ENCODE results near the gene SDC4.

DNA sequence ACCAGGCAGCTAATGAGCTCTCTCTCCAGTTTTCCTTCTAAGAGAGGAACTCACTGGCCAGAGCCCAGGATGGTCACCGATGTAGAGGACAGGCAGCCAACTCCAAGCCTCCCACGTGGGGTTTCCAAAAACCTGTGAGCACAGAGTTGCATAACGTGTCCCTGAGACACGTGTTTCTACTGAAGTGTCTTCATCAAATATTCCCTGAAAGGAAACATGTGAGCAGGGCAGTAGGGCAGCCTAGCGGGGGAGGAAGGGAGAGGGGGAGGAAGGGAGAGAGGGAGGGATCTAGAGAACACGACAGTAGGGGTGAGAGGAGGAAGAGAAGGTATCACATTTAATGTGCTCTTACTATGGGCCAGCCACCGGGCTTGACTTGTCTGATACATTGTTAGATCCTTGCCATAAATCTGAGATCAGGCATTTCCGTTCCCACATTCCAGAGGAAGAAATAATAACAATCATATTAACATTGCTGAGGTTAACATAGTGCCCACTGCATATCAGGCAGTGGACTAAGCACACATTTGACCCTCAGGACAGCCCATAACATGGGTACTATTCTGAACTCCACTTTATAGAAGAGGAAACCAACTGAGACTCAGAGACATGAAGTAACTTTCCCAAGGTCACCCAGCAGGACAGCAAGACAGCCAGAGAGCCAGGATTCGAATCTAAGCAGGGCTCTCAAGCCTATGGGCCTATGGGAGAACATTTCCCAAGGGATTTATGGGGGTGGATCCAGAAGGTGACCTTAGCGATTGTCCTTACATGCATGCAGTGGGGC, 10.3 kb upstream of the SDC4 start:
- TF ChIP-seq POLR2AphosphoS5 (IDR thresholded peaks at IDR 0.05; ENCODE audit: low read depth, low read length) (no peak), POLR2A (IDR thresholded peaks at IDR 0.05; ENCODE audit: low read depth, low read length) (no peak), TAF1 (IDR thresholded peaks at IDR 0.05; ENCODE audit: borderline replicate concordance, low read depth, low read length) (no peak)
